GM04504 (cell line): ENCODE measurements around the gene TRIO.

ENCODE experiments used
- DNase-seq: peaks from one replicate; pipeline ENCODE4 v3.0.0-alpha.2; 2012; ENCODE audit warnings: low read depth

TRIO gene

DNA sequence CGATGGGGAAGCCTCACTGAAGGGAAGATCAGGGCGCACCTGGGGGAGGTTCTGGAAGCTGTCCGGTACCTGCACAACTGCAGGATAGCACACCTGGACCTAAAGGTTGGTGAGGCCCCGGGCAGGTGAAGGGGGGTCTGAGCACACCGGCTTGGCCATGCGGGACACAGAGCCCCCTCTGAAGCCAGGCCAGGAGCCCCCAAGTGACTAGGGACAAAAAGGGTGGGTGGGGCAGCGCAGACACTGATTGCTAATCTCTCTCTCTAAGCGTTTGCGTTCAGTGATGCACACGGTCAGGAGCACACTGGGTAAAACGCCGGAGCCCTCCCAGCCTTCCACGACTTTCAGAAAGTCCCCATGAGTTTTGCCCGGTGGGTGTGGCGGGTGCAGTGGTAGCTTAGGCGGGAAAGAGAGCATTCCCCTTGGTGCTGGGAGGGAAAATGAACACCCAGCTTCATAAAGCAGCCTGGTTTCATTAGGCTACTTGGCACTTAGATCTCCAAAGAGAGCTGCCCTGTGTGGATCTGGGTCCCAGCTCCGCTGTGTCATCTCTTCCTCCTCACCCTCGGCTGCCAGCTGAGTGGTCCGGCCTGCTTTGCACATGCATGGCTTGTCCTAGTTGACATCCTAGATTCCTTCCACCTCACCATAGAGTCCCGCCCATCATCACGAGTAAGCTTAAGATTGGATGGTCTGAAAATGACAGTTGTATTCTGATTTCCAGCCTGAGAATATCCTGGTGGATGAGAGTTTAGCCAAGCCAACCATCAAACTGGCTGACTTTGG is 364.2 kb downstream of the TRIO start:
- DNase-seq: no peak

GRCh38 chr5:14508046-14508445 is 364.9 kb downstream of the TRIO start:
- no peak for DNase-seq

GRCh38 chr5:14509556-14509955 is 366.4 kb downstream of the TRIO start:
- no peak for DNase-seq

GRCh38 chr5:14510156-14510734 is 367.1 kb downstream of the TRIO start:
- no peak for DNase-seq

GRCh38 chr5:14510880-14511279 is 367.7 kb downstream of the TRIO start:
- no peak for DNase-seq

DNA sequence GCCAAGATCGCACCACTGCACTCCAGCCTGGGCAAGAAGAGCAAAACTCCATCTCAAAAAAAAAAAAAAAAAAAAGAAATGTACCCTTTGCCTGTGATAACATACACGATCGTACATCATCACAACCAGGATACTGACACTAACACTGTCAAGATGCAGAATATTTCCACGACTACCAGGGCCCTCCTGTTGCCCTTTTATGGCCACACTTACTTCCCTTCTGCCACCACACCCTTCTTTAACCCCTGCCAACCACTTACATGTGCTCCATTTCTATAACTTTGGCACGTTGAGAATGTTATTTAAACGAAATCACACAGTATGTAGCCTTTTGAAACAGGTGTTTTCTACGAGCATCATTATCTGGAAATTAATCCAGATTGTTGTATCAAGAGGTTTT is 369.4 kb downstream of the TRIO start:
- no peak for DNase-seq

DNA sequence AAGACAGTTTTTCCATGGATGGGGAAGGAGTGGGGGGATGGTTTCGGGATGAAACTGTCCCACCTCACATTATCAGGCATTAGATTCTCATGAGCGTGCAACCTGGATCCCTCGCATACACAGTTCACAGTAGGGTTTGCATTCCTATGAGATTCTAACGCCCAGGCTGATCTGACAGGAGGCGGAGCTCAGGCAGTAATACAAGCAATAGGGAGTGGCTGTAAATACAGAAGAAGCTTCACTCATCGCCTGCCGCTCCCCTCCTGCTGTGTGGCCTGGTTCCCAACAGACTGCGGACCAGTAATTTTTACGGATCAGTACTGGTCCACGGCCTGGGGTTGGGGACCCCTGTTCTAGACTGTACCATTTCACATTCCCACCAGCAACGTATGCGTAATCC is 370.1 kb downstream of the TRIO start:
- no peak for DNase-seq

- no peak for DNase-seq
Measured at GRCh38 chr5:14516901-14517300, 373.8 kb downstream of the TRIO start.

DNA sequence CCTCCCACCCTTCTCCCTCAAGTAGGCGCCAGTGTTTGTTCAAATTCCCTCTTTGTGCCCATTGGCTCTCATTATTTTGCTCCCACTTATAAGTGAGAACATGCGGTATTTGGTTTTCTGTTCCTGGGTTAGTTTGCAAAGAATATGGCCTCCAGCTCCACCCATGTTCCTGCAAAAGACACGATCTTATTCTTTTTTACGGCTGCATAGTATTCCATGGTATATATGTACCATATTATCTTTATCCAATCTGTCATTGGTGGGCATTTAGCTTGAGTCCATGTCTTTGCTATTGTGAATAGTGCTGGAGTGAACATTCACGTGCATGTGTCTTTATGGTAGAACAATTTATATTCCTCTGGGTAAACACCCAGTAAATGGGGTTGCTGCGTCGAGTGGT is 375.5 kb downstream of the TRIO start:
- DNase-seq: no peak

GRCh38 chr5:14521748-14522147 is 378.6 kb downstream of the TRIO start:
- DNase-seq: no peak

- DNase-seq: no peak
Measured at GRCh38 chr5:14522721-14523120, 379.6 kb downstream of the TRIO start.

DNA sequence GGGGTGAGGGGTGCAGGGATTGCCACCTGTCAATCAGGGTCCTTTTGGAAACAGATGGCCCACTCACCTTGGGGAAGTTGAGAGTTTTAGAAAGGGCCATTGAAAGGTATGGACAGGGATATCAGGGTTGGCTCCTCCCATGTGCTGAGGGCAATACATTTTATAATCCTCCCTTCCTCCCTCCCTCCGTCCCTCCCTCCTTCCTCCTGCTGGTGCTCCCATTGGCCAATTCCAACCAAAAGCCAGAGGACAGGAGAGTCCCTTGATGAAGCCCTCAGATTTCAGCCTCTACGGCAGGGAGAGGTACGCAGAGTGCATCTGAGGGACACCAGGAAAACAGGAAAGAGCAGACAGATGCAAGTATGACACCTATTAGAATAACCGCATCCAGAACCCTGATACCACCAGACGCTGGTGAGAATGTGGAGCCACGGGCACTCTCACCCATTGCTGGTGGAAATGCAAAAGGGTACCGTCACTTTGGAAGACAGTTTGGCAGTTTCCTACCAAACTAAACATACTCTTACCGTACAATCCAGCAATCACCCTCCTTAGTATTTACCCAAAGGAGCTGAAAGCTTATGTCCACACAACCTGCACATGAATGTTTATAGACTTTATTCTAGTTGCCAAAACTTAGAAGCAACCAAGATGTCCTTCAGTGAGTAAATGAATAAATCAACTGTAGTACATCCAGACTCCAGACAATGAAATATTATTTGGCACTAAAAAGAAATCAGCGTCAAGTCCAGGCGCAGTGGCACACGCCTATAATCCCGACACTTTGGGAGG is 380.3 kb downstream of the TRIO start:
- DNase-seq: no peak

DNA sequence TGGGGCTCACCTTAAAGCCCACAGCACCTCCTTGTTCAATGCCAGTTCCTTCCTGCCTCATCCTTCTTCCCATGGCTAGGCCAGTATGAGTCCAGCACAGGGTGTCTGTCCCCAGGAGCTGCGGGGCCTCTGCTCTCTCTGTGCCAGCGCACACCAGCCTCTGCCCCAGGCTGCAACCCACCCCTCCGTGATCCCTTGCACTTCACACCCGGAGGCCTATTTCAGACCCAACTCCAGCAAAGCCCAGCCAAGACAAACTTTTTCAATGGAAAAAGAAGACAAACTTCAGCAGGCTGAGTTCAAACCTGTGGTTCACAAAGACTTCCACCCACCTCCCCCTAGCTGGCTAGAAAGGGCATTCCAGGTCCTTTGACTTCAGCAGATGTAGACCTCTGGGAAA is 382.3 kb downstream of the TRIO start:
- DNase-seq: no peak

DNA sequence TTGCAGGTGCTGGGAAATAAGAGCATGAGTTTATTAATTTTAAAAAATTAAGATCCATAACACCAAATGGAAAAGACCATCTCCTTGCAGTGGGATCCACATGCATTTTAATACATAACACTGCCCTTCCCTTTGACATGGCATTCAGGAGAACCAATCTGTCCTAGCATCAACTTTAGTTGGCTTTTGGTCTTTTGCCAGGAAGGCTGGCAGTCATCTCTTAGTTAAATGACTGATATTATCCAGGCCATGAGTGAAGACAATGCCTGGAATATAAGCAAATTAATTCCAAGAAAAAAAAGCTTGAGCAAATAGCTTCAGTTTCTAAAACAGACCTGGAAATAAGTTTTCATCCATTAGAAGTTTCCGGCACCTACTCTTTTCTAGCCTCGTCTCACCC is 383.4 kb downstream of the TRIO start:
- no peak for DNase-seq

- no peak for DNase-seq
Measured at GRCh38 chr5:14528115-14528514, 385.0 kb downstream of the TRIO start.

GRCh38 chr5:14528926-14529325 is 385.8 kb downstream of the TRIO start:
- DNase-seq: no peak

- no peak for DNase-seq
Measured at GRCh38 chr5:14531668-14532067, 388.5 kb downstream of the TRIO start.

DNA sequence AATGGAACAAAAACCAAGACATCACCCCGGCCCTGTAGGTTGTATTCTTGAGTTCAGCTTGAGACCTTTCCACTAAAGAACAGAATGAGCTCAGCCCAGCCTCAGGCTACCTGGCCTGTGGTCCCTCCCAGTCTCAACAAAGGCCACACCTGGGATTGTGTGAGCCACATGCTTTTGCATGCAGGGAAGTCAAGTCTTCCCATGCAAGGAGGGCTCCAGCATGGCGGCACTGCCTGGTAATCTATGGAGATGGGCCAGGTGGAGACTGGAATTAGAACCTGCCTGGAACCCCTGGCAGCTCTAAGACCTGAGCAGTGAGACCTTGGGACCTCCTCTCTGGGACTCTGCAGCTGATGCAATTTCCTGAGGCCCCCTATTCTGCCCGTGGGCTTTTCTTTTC is 389.0 kb downstream of the TRIO start:
- no peak for DNase-seq

- DNase-seq: no peak
Measured at GRCh38 chr5:14534773-14535172, 391.6 kb downstream of the TRIO start.

GRCh38 chr5:14545308-14545707 is 402.2 kb downstream of the TRIO start:
- DNase-seq: no peak

- no peak for DNase-seq
Measured at GRCh38 chr5:14545862-14546261, 402.7 kb downstream of the TRIO start.

- DNase-seq: no peak
Measured at GRCh38 chr5:14547666-14548065, 404.5 kb downstream of the TRIO start.

GRCh38 chr5:14551211-14551610 is 408.1 kb downstream of the TRIO start:
- no peak for DNase-seq
